Keratinocyte (primary cell): ENCODE results near the gene MYBPC3. TPM values are rescaled to one million over a fixed set of nuclear protein-coding genes. Genes with fewer than 3 reads are reported as not detected.

Experiments
- DNase-seq: peaks from one replicate; pipeline ENCODE4 v3.0.0-alpha.2; 2011; ENCODE audit warnings: low read depth, missing footprints, low spot score
- FAIRE-seq: peaks from 2 replicates; lab custom pipeline; 2011; peaks lifted over from hg19 to GRCh38; lab: Jason Lieb, UNC
- H2AFZ ChIP-seq: 2 replicates; pipeline ENCODE4 v1.6.0; 2012; ENCODE audit warnings: low read length, control low read depth, inconsistent platforms; ENCODE audit not compliant: control insufficient read depth
- H3K27ac ChIP-seq: 2 replicates; pipeline ENCODE4 v1.5.1; 2011; ENCODE audit warnings: low read length; ENCODE audit not compliant: control insufficient read depth, insufficient read depth
- H3K27me3 ChIP-seq: 3 replicates; pipeline ENCODE4 v1.6.0; 2011; ENCODE audit warnings: low read length; ENCODE audit not compliant: control insufficient read depth, insufficient read depth; ENCODE audit errors: extremely low read depth
- H3K36me3 ChIP-seq, 2 experiments: 2 replicates in 1 of 2; 3 replicates in 1 of 2; pipeline ENCODE4 v1.5.1; 2011; ENCODE audit warnings: low read length in 2 of 2, mild to moderate bottlenecking in 1 of 2; ENCODE audit not compliant: control insufficient read depth in 2 of 2, insufficient read depth in 2 of 2; ENCODE audit errors: extremely low read depth in 1 of 2
- H3K4me1 ChIP-seq: 3 replicates; pipeline ENCODE4 v1.5.1; 2011; ENCODE audit warnings: low read length; ENCODE audit not compliant: control insufficient read depth, insufficient read depth; ENCODE audit errors: extremely low read depth
- H3K4me2 ChIP-seq: 3 replicates; pipeline ENCODE4 v1.6.0; 2011; ENCODE audit warnings: low read depth, low read length; ENCODE audit not compliant: control insufficient read depth, insufficient read depth; ENCODE audit errors: extremely low read depth
- H3K4me3 ChIP-seq, 3 experiments: fragments of 200-600 bp in 1 of 3; sonication (generic) in 1 of 3; 2 replicates in 2 of 3; 3 replicates in 1 of 3; pipeline ENCODE4 v1.5.1; 2011 to 2016; ENCODE audit warnings: low read length in 3 of 3, mild to moderate bottlenecking in 3 of 3, control low read depth in 2 of 3, inconsistent platforms in 1 of 3, low read depth in 1 of 3, mixed read lengths in 1 of 3, mixed run types in 1 of 3, moderate library complexity in 1 of 3; ENCODE audit not compliant: control insufficient read depth in 2 of 3, insufficient read depth in 2 of 3; ENCODE audit errors: extremely low read depth in 1 of 3
- H3K79me2 ChIP-seq: 2 replicates; pipeline ENCODE4 v1.6.0; 2012; ENCODE audit warnings: low read length; ENCODE audit not compliant: control insufficient read depth, insufficient read depth
- H3K9ac ChIP-seq: 3 replicates; pipeline ENCODE4 v1.6.0; 2011; ENCODE audit warnings: low read length; ENCODE audit not compliant: control insufficient read depth, insufficient read depth; ENCODE audit errors: extremely low read depth
- H3K9me1 ChIP-seq: 3 replicates; pipeline ENCODE4 v1.6.0; 2011; ENCODE audit warnings: low read length; ENCODE audit not compliant: control insufficient read depth, insufficient read depth; ENCODE audit errors: extremely low read depth
- H3K9me3 ChIP-seq: 2 replicates; pipeline ENCODE4 v1.5.1; 2012; ENCODE audit warnings: low read depth, low read length; ENCODE audit not compliant: control insufficient read depth
- H4K20me1 ChIP-seq: 3 replicates; pipeline ENCODE4 v1.6.0; 2011; ENCODE audit warnings: low read length; ENCODE audit not compliant: control insufficient read depth, insufficient read depth; ENCODE audit errors: extremely low read depth
- EZH2 ChIP-seq: IDR thresholded peaks from one replicate; pipeline ENCODE4 v1.6.1; 2012; ENCODE audit warnings: inconsistent platforms, mild to moderate bottlenecking, low read length, moderate library complexity
- dilution Hi-C: fragments of 300-500 bp; cut with MboI; formaldehyde crosslinking; loops from one replicate; pipeline ENCODE4 v1.7.0; 2020; ENCODE audit warnings: low sequenced_read_pairs; ENCODE audit not compliant: extremely low pct_ligation_motif_present
- polyA plus RNA-seq, 5 experiments: library from polyadenylated mRNA; depleted of rRNA in 3 of 5; stranded (reverse) in 3 of 5; stranded (forward) in 1 of 5; unstranded in 1 of 5; fragments of >200 nt; gene quantifications; 1 replicate in 1 of 5; 2 replicates in 3 of 5; 3 replicates in 1 of 5; pipeline versions ENCODE4 v1.2.1 to v1.2.3, GENCODE V29; 2011 to 2012; ENCODE audit warnings: missing spikeins in 2 of 5, low read depth in 1 of 5, low replicate concordance in 1 of 5
- TF ChIP-seq, protein P1 (sequence below), 3 experiments: IDR thresholded peaks in 1 of 3; conservative IDR thresholded peaks in 1 of 3; optimal IDR thresholded peaks in 1 of 3; 2 replicates in 2 of 3; 3 replicates in 1 of 3; pipeline versions ENCODE3 to v1.5.1; 2011; ENCODE audit warnings: low read length in 3 of 3, mild to moderate bottlenecking in 3 of 3, moderate library complexity in 2 of 3, control low read depth in 1 of 3, inconsistent platforms in 1 of 3; ENCODE audit not compliant: insufficient read depth in 2 of 3; ENCODE audit errors: extremely low read depth in 1 of 3

Gene MYBPC3
- polyA plus RNA-seq, 1 donor (not counting 4 experiments of a cell fraction or from before 2014, with no cell fraction given) = not detected

DNA sequence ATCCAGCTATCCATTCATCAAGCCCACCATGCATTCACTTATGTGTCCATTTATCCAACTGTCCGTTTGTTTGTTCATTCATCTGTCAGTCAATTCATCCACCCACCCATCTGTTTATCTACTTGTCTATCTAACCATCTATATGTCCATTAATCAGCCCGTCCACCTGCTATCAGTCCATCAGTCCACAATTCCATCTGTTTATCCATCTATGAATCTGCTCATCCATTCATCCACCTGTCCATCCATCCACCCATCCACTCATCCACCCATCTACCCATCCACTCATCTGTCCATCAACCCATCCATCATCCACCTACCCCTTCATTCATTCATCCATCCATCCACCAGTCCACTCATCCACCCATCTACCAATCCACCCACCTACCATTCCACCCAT lies 26.8 kb upstream of the MYBPC3 start:
- H3K9me3 ChIP-seq = no peaks in the 10 kb centered on the region
- no peaks in the 10 kb centered on the region for H3K36me3 ChIP-seq
- no peak for TF ChIP-seq EZH2
- TF ChIP-seq, protein P1, sequence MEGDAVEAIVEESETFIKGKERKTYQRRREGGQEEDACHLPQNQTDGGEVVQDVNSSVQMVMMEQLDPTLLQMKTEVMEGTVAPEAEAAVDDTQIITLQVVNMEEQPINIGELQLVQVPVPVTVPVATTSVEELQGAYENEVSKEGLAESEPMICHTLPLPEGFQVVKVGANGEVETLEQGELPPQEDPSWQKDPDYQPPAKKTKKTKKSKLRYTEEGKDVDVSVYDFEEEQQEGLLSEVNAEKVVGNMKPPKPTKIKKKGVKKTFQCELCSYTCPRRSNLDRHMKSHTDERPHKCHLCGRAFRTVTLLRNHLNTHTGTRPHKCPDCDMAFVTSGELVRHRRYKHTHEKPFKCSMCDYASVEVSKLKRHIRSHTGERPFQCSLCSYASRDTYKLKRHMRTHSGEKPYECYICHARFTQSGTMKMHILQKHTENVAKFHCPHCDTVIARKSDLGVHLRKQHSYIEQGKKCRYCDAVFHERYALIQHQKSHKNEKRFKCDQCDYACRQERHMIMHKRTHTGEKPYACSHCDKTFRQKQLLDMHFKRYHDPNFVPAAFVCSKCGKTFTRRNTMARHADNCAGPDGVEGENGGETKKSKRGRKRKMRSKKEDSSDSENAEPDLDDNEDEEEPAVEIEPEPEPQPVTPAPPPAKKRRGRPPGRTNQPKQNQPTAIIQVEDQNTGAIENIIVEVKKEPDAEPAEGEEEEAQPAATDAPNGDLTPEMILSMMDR (optimal IDR thresholded peaks at IDR 0.05 in 1 of 3, IDR thresholded peaks at IDR 0.05 in 1 of 3, conservative IDR thresholded peaks at IDR 0.05 in 1 of 3; ENCODE audit: extremely low read depth in 1 of 3, insufficient read depth in 2 of 3, low read length in 3 of 3) = no peak
- H3K27ac ChIP-seq = no peak overlapping the region
- no peaks in the 10 kb centered on the region for H4K20me1 ChIP-seq
- no peak overlapping the region for H2AFZ ChIP-seq
- DNase-seq (no peak), FAIRE-seq (no peak)
- H3K9me1 ChIP-seq = no peaks in the 10 kb centered on the region
- no peaks in the 10 kb centered on the region for H3K27me3 ChIP-seq
- no peak overlapping the region for H3K9ac ChIP-seq
- dilution Hi-C loops = no loop called here
- no peak overlapping the region for H3K4me3 ChIP-seq
- no peaks in the 10 kb centered on the region for H3K79me2 ChIP-seq
- no peak overlapping the region for H3K4me2 ChIP-seq
- peaks cover 4% of the 10 kb centered on the region for H3K4me1 ChIP-seq

DNA sequence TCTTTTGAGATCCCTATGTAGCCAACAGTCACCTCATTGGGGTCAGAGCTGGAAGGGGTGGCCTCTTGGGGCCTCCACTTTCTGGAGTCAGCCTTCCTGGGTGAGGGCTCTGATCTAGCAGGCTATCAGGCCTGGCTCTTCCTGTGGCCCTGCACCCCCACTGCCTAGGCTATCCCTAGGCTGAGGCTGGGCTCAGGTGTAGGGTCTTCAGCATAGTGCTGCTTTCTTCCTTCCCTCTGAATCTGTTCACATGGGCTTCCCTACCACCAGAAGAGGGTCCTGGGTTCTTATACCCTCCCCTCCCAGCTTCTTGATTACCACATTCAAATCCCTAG lies 26.3 kb upstream of the MYBPC3 start:
- Histone ChIP-seq H2AFZ (no peak overlapping the region), H3K9ac (no peak overlapping the region), H3K4me1 (peaks cover 6% of the 10 kb centered on the region), H4K20me1 (no peaks in the 10 kb centered on the region), H3K79me2 (no peaks in the 10 kb centered on the region), H3K9me1 (no peaks in the 10 kb centered on the region), H3K9me3 (no peaks in the 10 kb centered on the region), H3K27ac (no peak overlapping the region), H3K4me2 (no peak overlapping the region), H3K4me3 (no peak overlapping the region), H3K36me3 (no peaks in the 10 kb centered on the region), H3K27me3 (no peaks in the 10 kb centered on the region)
- TF ChIP-seq, protein P1 (optimal IDR thresholded peaks at IDR 0.05 in 1 of 3, IDR thresholded peaks at IDR 0.05 in 1 of 3, conservative IDR thresholded peaks at IDR 0.05 in 1 of 3; ENCODE audit: extremely low read depth in 1 of 3, insufficient read depth in 2 of 3, low read length in 3 of 3) = no peak
- no peak for TF ChIP-seq EZH2
- dilution Hi-C loops = no loop called here
- FAIRE-seq (no peak), DNase-seq (no peak)
